Fibroblast of lung (primary cell): ENCODE data around the gene ZFP42. TPM values are rescaled to one million over a fixed set of nuclear protein-coding genes. Genes with fewer than 3 reads are reported as not detected.
A peak's percentile ranks its signal among the peaks of the same experiment; 100 is the strongest.

ENCODE experiments used
- DNase-seq, 2 donors: peaks; one replicate each; pipeline versions ENCODE4 v3.0.0 to v3.0.0-alpha.2; 2010; ENCODE audit warnings: low read depth in 2 of 2
- H2AFZ ChIP-seq: 2 replicates; pipeline ENCODE4 v1.5.1; 2012; ENCODE audit warnings: low read length, control low read depth, inconsistent platforms
- H3K27ac ChIP-seq: 2 replicates; pipeline ENCODE4 v1.5.1; 2011; ENCODE audit warnings: low read length, control low read depth; ENCODE audit not compliant: insufficient read depth
- H3K27me3 ChIP-seq: 2 replicates; pipeline ENCODE4 v1.5.1; 2011; ENCODE audit warnings: mild to moderate bottlenecking, low read length; ENCODE audit not compliant: control insufficient read depth, insufficient read depth
- H3K36me3 ChIP-seq: 2 replicates; pipeline ENCODE4 v1.5.1; 2011; ENCODE audit warnings: low read length; ENCODE audit not compliant: control insufficient read depth, insufficient read depth
- H3K4me1 ChIP-seq: 2 replicates; pipeline ENCODE4 v1.5.1; 2011; ENCODE audit warnings: low read length; ENCODE audit not compliant: control insufficient read depth, insufficient read depth; ENCODE audit errors: extremely low read depth
- H3K4me2 ChIP-seq: 2 replicates; pipeline ENCODE4 v1.5.1; 2011; ENCODE audit warnings: low read length, control low read depth; ENCODE audit not compliant: insufficient read depth; ENCODE audit errors: extremely low read depth
- H3K4me3 ChIP-seq, 4 experiments: fragments of 200-600 bp in 1 of 4; sonication (generic) in 1 of 4; replicated peaks in 1 of 4; 2 replicates each; pipeline ENCODE4 v1.5.1; 2011 to 2016; ENCODE audit warnings: low read length in 4 of 4, low read depth in 3 of 4, mild to moderate bottlenecking in 3 of 4, control low read depth in 2 of 4, inconsistent platforms in 1 of 4, mixed read lengths in 1 of 4; ENCODE audit not compliant: insufficient read depth in 1 of 4; ENCODE audit errors: control extremely low read depth in 1 of 4
- H3K79me2 ChIP-seq: 2 replicates; pipeline ENCODE4 v1.5.1; 2012; ENCODE audit warnings: mild to moderate bottlenecking, low read length, inconsistent platforms; ENCODE audit not compliant: control insufficient read depth, insufficient read depth
- H3K9ac ChIP-seq: 2 replicates; pipeline ENCODE4 v1.5.1; 2011; ENCODE audit warnings: mild to moderate bottlenecking, low read length, control low read depth; ENCODE audit not compliant: insufficient read depth
- H3K9me3 ChIP-seq: 2 replicates; pipeline ENCODE4 v1.5.1; 2012; ENCODE audit warnings: low read depth, low read length; ENCODE audit not compliant: control insufficient read depth, insufficient read depth
- H4K20me1 ChIP-seq: 2 replicates; pipeline ENCODE4 v1.5.1; 2011; ENCODE audit warnings: low read length; ENCODE audit not compliant: control insufficient read depth, insufficient read depth; ENCODE audit errors: extremely low read depth
- CTCF ChIP-seq, 2 donors: IDR thresholded peaks in 1 of 2; conservative IDR thresholded peaks in 1 of 2; 1 replicate in 1 of 2; 2 replicates in 1 of 2; pipeline ENCODE4 v1.5.1; 2011 to 2012; ENCODE audit warnings: low read length in 2 of 2, control low read depth in 1 of 2, inconsistent platforms in 1 of 2, low read depth in 1 of 2, mild to moderate bottlenecking in 1 of 2
- EZH2 ChIP-seq: IDR thresholded peaks from 2 replicates; pipeline ENCODE4 v1.5.1; 2012; ENCODE audit warnings: low read length, control low read depth, mild to moderate bottlenecking; ENCODE audit errors: missing control alignments
- polyA plus RNA-seq, 2 donors: library from polyadenylated mRNA; depleted of rRNA in 1 of 2; stranded (reverse) in 1 of 2; unstranded in 1 of 2; fragments of >200 nt; gene quantifications; 2 replicates each; pipeline ENCODE4 v1.2.1, GENCODE V29; 2011 to 2012; ENCODE audit warnings: missing spikeins in 1 of 2
- total RNA-seq: library from RNA; depleted of rRNA; stranded (reverse); fragments of >200 nt; gene quantifications from 2 replicates; pipeline ENCODE4 v1.2.1, GENCODE V29; 2014

ZFP42 gene
- total and polyA plus RNA-seq, 2 donors (not counting 1 experiment from before 2014, with no cell fraction given): 0.33 TPM; not detected in 1

GRCh38 chr4:188037003-188037713 is 41.6 kb downstream of the ZFP42 start:
- DNase-seq: peak in 1 of 2 donors; percentile 17
- Histone ChIP-seq H3K27ac (no peak overlapping the region), H3K27me3 (no peaks in the 10 kb centered on the region), H3K79me2 (no peaks in the 10 kb centered on the region), H3K4me2 (no peak overlapping the region), H3K36me3 (no peaks in the 10 kb centered on the region), H2AFZ (no peak overlapping the region), H3K4me3 (no peak overlapping the region), H3K9me3 (no peaks in the 10 kb centered on the region), H3K9ac (no peak overlapping the region), H4K20me1 (no peaks in the 10 kb centered on the region), H3K4me1 (no peaks in the 10 kb centered on the region)
- TF ChIP-seq CTCF (conservative IDR thresholded peaks at IDR 0.05 in 1 of 2, IDR thresholded peaks at IDR 0.05 in 1 of 2; ENCODE audit: low read depth in 1 of 2, low read length in 2 of 2) (no peak), EZH2 (no peak)

- H2AFZ ChIP-seq: no peak overlapping the region
- no peaks in the 10 kb centered on the region for H4K20me1 ChIP-seq
- no peaks in the 10 kb centered on the region for H3K79me2 ChIP-seq
- TF ChIP-seq CTCF (conservative IDR thresholded peaks at IDR 0.05 in 1 of 2, IDR thresholded peaks at IDR 0.05 in 1 of 2; ENCODE audit: low read depth in 1 of 2, low read length in 2 of 2) (no peak), EZH2 (no peak)
- H3K36me3 ChIP-seq: no peaks in the 10 kb centered on the region
- DNase-seq: no peak
- no peak overlapping the region for H3K27ac ChIP-seq
- H3K4me3 ChIP-seq: no peak overlapping the region
- no peaks in the 10 kb centered on the region for H3K27me3 ChIP-seq
- no peak overlapping the region for H3K4me2 ChIP-seq
- H3K9me3 ChIP-seq: no peaks in the 10 kb centered on the region
- no peak overlapping the region for H3K9ac ChIP-seq
- no peaks in the 10 kb centered on the region for H3K4me1 ChIP-seq
Measured at GRCh38 chr4:188041721-188042120, 46.1 kb downstream of the ZFP42 start.

GRCh38 chr4:188042191-188042590 is 46.6 kb downstream of the ZFP42 start:
- no peaks in the 10 kb centered on the region for H3K27me3 ChIP-seq
- H3K27ac ChIP-seq: no peak overlapping the region
- H2AFZ ChIP-seq: no peak overlapping the region
- H4K20me1 ChIP-seq: no peaks in the 10 kb centered on the region
- no peak overlapping the region for H3K4me2 ChIP-seq
- H3K4me1 ChIP-seq: no peaks in the 10 kb centered on the region
- DNase-seq: no peak
- no peaks in the 10 kb centered on the region for H3K79me2 ChIP-seq
- H3K9ac ChIP-seq: no peak overlapping the region
- H3K9me3 ChIP-seq: no peaks in the 10 kb centered on the region
- no peaks in the 10 kb centered on the region for H3K36me3 ChIP-seq
- TF ChIP-seq EZH2 (no peak), CTCF (conservative IDR thresholded peaks at IDR 0.05 in 1 of 2, IDR thresholded peaks at IDR 0.05 in 1 of 2; ENCODE audit: low read depth in 1 of 2, low read length in 2 of 2) (no peak)
- H3K4me3 ChIP-seq: no peak overlapping the region
